Esophagus muscularis mucosa (tissue), 4 donors: ENCODE data around the gene HOXB1.

ENCODE experiments used
- EP300 ChIP-seq: sonication (generic); formaldehyde crosslinking; IDR thresholded peaks from one replicate; pipeline ENCODE4 v1.6.1; 2017; ENCODE audit warnings: antibody characterized with exemption
- POLR2A ChIP-seq: fragments of 450-650 bp; IDR thresholded peaks from one replicate; pipeline ENCODE4 v1.6.1; 2017; ENCODE audit warnings: antibody characterized with exemption, moderate library complexity, mild to moderate bottlenecking, low read depth
- TF ChIP-seq, protein P1 (sequence below), 3 experiments: fragments of 200-600 bp in 2 of 3; fragments of 450-650 bp in 1 of 3; sonication (generic) in 2 of 3; IDR thresholded peaks; one replicate each; pipeline ENCODE4 v1.5.1; 2017 to 2019; ENCODE audit warnings: antibody characterized with exemption in 3 of 3, mild to moderate bottlenecking in 2 of 3, moderate library complexity in 1 of 3

DNA sequence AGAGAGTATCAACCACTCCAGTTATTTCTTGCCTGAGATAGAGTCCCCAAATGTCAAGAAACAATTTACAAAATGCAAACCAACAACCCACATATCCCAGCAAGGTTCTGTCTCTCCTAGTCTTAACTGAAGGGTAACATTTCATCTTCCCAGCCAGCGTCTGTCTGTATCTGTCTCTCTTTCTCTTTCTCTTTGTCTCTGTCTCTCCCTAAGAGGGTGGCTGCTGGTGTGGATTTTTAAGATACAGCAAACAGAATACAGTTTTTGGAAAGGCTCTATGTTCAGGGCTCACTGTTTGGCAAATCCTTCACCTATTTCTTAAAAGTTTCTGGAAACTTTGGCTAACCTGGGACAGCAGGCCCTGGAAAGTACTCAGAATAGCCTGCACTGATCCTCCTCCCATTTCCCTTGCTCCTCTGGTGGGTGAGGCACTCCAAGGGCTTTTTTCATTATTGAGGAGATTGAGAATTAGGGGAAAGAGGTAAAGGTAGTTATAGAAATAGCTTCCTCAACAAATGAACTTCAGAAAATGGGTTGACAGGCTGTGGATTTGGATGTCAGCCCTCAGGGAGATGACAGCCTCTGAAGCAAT lies 41.1 kb upstream of the HOXB1 start:
- TF ChIP-seq, protein P1, sequence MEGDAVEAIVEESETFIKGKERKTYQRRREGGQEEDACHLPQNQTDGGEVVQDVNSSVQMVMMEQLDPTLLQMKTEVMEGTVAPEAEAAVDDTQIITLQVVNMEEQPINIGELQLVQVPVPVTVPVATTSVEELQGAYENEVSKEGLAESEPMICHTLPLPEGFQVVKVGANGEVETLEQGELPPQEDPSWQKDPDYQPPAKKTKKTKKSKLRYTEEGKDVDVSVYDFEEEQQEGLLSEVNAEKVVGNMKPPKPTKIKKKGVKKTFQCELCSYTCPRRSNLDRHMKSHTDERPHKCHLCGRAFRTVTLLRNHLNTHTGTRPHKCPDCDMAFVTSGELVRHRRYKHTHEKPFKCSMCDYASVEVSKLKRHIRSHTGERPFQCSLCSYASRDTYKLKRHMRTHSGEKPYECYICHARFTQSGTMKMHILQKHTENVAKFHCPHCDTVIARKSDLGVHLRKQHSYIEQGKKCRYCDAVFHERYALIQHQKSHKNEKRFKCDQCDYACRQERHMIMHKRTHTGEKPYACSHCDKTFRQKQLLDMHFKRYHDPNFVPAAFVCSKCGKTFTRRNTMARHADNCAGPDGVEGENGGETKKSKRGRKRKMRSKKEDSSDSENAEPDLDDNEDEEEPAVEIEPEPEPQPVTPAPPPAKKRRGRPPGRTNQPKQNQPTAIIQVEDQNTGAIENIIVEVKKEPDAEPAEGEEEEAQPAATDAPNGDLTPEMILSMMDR (IDR thresholded peaks at IDR 0.05), result no peak
- TF ChIP-seq POLR2A, result no peak
- TF ChIP-seq EP300, result no peak
